NT2/D1 (cell line): ENCODE data around the gene SPECC1L.

Experiments used
- DNase-seq: peaks from one replicate; pipeline ENCODE4 v3.0.0-alpha.2; 2011; ENCODE audit warnings: low read depth, low spot score
- H3K27me3 ChIP-seq: 2 replicates; pipeline ENCODE4 v1.6.0; 2011; ENCODE audit warnings: mild to moderate bottlenecking; ENCODE audit not compliant: insufficient read length, insufficient read depth
- H3K36me3 ChIP-seq: 2 replicates; pipeline ENCODE4 v1.6.1; 2011; ENCODE audit warnings: mild to moderate bottlenecking, low read length, mixed read lengths; ENCODE audit not compliant: insufficient read depth, insufficient read length
- H3K4me1 ChIP-seq: 2 replicates; pipeline ENCODE4 v1.5.1; 2011; ENCODE audit not compliant: insufficient read depth, insufficient read length
- H3K4me3 ChIP-seq: 2 replicates; pipeline ENCODE4 v1.5.1; 2011; ENCODE audit warnings: low read depth; ENCODE audit not compliant: insufficient read length
- H3K9ac ChIP-seq: 2 replicates; pipeline ENCODE4 v1.6.0; 2011; ENCODE audit warnings: low read depth; ENCODE audit not compliant: insufficient read length
- H3K9me3 ChIP-seq: 2 replicates; pipeline ENCODE4 v1.5.1; 2011; ENCODE audit warnings: mild to moderate bottlenecking, low read length; ENCODE audit not compliant: insufficient read depth
- SUZ12 ChIP-seq: IDR thresholded peaks from 2 replicates; pipeline ENCODE4 v1.6.1; 2011; ENCODE audit not compliant: insufficient read length, insufficient read depth; ENCODE audit errors: extremely low read depth
- YY1 ChIP-seq: IDR thresholded peaks from 2 replicates; pipeline ENCODE4 v1.6.1; 2011; ENCODE audit not compliant: insufficient read length, insufficient read depth
- ZNF274 ChIP-seq: IDR thresholded peaks from 2 replicates; pipeline ENCODE4 v1.6.1; 2011; ENCODE audit warnings: mild to moderate bottlenecking, low read depth, low read length

The SPECC1L gene

DNA sequence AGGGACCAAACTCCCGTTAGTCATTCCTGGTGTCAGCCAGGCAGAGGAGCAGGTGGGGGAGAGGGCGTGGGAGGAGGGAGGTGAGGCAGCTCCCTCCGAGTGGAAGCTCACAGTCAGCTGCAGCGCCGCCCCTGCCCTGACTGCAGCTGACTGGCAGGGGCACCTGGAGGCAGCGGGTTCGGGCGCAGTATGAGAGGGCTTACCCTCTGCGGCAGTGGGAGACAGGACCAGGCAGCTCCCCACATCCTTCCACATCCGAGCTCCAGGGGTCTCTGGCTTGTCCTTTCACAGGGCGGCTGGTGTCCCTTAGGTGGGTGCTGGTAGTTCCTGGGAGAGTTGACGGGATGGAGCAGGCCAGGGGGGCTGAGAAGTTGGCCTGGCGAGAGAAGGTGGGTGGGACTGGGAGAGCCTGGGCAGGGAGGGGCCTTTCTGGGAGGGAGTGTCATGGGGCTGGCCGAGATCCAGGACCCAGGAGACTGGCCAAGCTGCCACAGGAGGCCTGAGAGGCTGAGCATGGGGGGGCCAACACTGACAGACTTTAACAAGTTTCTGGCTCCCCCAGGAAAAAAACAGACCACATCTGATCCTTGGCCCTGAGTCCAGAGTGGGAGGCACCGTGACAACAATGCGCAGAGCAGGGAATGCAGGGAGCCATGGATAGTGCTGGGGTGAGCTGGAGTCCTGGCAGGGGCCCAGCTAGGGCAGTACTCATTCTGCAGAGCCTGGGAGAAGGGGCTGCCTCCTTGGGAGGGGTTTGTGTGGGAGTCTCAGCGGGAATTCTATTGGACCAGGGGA is 161.6 kb downstream of the SPECC1L start:
- TF ChIP-seq SUZ12, result no peak
- TF ChIP-seq YY1, result no peak
- TF ChIP-seq ZNF274, result no peak
- no peak for DNase-seq
- Histone ChIP-seq H3K36me3 (peaks cover 6% of the 10 kb centered on the region), H3K4me1 (peaks cover 18% of the 10 kb centered on the region), H3K4me3 (no peak overlapping the region), H3K27me3 (no peaks in the 10 kb centered on the region), H3K9me3 (no peaks in the 10 kb centered on the region), H3K9ac (no peak overlapping the region)

DNA sequence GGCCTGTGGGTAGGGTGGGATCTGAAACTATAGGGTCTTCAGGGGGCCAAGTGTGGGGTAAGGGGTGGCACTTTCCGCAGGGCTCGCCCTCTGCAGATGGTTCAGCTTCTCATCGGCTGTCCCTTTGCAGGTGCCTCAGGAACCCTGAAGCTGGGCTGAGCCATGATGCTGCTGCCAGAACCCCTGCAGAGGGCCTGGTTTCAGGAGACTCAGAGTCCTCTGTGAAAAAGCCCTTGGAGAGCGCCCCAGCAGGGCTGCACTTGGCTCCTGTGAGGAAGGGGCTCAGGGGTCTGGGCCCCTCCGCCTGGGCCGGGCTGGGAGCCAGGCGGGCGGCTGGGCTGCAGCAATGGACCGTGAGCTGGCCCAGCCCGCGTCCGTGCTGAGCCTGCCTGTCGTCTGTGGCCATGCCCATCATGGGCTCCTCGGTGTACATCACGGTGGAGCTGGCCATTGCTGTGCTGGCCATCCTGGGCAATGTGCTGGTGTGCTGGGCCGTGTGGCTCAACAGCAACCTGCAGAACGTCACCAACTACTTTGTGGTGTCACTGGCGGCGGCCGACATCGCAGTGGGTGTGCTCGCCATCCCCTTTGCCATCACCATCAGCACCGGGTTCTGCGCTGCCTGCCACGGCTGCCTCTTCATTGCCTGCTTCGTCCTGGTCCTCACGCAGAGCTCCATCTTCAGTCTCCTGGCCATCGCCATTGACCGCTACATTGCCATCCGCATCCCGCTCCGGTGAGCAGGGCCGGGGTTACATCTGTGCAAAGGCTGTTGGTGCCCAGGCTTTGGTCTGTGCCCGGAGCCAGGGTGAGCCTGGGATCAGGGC is 162.6 kb downstream of the SPECC1L start:
- Histone ChIP-seq H3K4me3 (no peak overlapping the region), H3K27me3 (no peaks in the 10 kb centered on the region), H3K9ac (peak overlapping the region; percentile 42), H3K36me3 (peaks cover 6% of the 10 kb centered on the region), H3K4me1 (peaks cover 14% of the 10 kb centered on the region), H3K9me3 (no peaks in the 10 kb centered on the region)
- no peak for TF ChIP-seq SUZ12
- TF ChIP-seq YY1, result no peak
- no peak for TF ChIP-seq ZNF274
- DNase-seq, result no peak

DNA sequence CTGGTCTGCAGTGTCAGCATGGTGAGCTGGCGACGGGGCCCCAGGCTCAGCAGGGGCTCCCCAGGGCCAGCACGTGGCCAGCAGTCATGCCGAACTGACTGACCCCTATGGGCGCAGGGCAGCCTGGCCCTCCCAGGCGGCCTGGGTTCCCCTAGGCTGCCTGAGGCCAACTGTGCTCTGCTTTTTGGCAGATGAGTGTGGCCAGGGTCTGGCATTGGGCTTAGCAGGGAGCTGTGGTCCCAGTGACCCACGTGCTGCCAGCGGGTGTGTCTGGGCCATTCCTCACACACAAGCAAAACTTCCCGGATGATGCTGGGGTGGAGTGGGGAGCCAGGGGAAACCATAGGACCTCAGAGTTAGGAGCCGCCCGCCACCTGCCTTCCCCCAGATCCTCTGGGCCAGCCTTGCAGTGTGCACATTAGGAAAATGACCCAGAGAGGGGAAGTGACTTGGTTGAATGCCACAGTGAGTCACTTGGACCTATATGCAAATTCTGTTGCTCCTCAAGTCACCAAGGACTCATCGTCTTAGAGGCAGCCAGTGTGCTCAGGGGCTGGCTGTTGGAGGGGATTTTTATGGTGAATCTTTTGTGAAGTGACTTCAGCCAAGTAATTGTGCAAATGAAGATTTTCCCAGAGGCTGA is 163.3 kb downstream of the SPECC1L start:
- no peaks in the 10 kb centered on the region for H3K9me3 ChIP-seq
- H3K9ac ChIP-seq, result peak overlapping the region; percentile 42
- no peaks in the 10 kb centered on the region for H3K27me3 ChIP-seq
- H3K36me3 ChIP-seq, result peaks cover 6% of the 10 kb centered on the region
- DNase-seq, result no peak
- TF ChIP-seq ZNF274 (no peak), SUZ12 (no peak), YY1 (no peak)
- H3K4me1 ChIP-seq, result peaks cover 10% of the 10 kb centered on the region
- H3K4me3 ChIP-seq, result no peak overlapping the region

DNA sequence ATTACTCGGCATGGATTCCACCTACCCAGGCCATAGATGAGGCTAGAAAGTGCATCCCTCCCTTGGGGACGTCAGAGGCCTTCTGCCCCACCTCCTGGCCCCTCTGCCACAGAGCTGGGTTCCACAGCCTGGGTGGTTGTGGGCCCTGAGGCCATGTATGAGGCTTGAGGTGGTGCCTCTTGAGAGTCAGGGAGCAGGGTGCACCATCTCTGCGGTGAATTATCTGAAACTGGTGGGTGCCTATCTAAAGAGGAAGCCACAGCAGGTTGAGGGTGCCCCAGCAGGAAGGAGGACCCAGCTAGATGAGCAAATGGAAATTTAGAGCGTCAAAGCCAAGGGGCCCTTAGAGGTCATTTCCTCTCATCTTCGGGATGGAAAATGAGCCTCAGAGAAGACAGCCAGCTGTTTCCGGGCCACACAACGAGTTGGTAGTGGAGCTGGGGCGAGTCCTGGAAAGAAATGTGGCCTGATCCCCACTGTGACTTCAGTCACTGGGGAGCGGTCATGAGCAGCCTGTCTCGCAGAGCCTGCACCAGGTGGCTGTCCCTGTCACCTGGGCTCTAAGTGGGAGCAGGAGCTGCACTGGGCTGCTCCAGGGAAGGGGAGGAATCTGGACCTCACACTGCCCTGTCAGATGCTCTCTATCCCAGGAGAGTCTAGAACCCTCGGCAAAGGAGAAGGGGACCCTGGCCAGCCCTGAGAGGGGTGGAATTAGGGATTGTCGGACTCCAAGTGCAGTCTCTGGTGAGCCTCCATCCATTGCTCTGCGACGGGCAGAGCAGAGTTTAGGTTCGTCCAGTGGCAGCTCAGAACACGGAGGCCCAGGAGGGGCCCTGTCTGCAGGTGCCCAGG is 164.1 kb downstream of the SPECC1L start:
- Histone ChIP-seq H3K4me3 (no peak overlapping the region), H3K27me3 (no peaks in the 10 kb centered on the region), H3K36me3 (peaks cover 6% of the 10 kb centered on the region), H3K4me1 (peaks cover 8% of the 10 kb centered on the region), H3K9ac (no peak overlapping the region), H3K9me3 (no peaks in the 10 kb centered on the region)
- no peak for DNase-seq
- TF ChIP-seq ZNF274 (no peak), YY1 (no peak), SUZ12 (no peak)

DNA sequence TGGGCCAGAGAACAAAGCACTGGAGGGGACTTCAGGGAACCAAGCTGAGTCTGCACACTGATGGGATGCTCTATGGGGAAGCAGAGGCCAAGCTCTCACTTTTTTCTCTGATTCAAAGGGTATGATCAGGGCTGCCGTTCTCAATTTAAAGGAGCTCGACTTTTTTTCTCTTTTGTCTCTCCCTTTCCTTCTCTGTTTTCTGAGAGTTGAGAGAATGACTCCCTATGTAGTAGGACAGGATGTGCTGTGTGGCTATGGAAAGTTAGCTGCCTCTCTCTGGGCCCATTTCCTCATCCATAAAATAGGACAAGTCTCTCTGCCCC is 164.7 kb downstream of the SPECC1L start:
- H3K4me3 ChIP-seq, result no peak overlapping the region
- TF ChIP-seq YY1 (no peak), SUZ12 (no peak), ZNF274 (no peak)
- no peaks in the 10 kb centered on the region for H3K9me3 ChIP-seq
- no peaks in the 10 kb centered on the region for H3K27me3 ChIP-seq
- H3K36me3 ChIP-seq, result peaks cover 6% of the 10 kb centered on the region
- no peak for DNase-seq
- H3K9ac ChIP-seq, result no peak overlapping the region
- H3K4me1 ChIP-seq, result peaks cover 4% of the 10 kb centered on the region

DNA sequence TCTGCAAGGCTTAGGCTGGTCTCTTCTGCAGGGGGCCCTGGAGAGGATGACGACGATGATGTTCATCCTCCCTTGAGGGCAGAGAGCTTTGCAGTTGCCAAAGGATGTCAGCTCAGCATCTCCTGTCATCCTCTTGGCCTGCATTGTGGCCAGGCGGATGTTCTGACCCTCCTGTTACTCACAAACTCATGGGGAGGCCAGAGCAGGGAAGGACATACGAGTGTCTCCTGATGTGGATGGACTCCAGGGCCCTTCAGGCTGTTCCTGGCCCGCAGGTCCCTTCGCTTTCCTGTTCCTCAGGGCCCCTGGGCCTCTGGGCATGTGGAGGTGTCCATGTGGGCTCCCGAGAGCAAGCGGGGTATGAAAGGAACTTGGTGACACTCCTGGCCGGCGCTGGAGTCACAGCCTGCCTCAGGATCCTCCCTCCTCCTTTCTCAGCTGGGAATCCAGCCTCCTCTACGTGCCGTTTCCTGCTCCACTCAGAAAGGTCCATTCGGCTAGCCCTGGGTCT is 165.3 kb downstream of the SPECC1L start:
- Histone ChIP-seq H3K27me3 (no peaks in the 10 kb centered on the region), H3K9me3 (no peaks in the 10 kb centered on the region), H3K4me1 (peaks cover 4% of the 10 kb centered on the region), H3K36me3 (peaks cover 12% of the 10 kb centered on the region), H3K9ac (no peak overlapping the region), H3K4me3 (no peak overlapping the region)
- no peak for DNase-seq
- no peak for TF ChIP-seq ZNF274
- no peak for TF ChIP-seq YY1
- TF ChIP-seq SUZ12, result no peak
